ENCODE measurements around the gene TBC1D16. TPM values are rescaled to one million over a fixed set of nuclear protein-coding genes. Genes with fewer than 3 reads are reported as not detected.

The TBC1D16 gene
- total and polyA plus RNA-seq, 10 of the 15 experiments (the other 5 are each of a cell fraction or from before 2014, with no cell fraction given) = 0.01 to 0.13 (median 0.06) TPM; not detected in 3

DNA sequence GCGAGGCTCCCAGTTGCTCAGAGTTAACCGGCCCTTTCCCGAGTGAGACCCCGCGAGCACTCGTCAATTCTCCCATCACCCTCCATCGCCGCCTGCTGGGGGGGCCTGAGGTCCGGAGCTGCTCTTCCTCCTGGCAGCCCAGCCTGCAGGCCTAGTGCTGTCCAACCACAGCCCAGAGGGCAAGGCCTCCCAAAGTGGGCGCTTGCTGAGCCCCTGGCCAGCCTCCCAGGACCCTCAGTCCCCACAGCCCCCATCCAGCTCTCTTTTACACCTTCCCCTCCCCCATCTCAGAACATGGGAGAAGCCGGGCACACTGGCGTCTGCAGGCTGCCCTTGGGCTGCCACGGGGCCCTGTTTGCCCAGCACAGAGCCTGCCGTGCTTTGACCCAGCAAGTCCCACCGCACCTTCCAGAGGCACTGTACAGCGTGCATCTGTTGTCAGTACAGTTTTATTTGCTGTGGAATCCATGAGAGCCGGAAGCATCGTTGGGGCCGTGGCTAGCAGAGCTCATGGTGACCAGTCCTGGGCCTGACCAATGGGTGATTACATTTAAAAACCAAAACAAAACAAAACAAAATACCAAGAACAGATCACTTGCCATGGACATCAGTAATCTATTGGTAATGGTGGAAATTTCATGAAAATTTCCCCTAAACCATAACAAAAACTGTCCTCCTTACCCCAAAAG is 100.3 kb downstream of the TBC1D16 start:
- intact Hi-C loops (cut with micrococcal nuclease; ENCODE audit: unreplicated experiment) (no loop called here), in situ Hi-C loops (cut with MboI) (no loop called here)
- Histone ChIP-seq H3K27me3 (replicated peaks in 1 of 2; ENCODE audit: control insufficient read depth in 2 of 2, insufficient read depth in 2 of 2, low read length in 1 of 2) (peaks cover 0 to 1% of the 10 kb centered on the region in 2 experiments; a peak in 1 of 4 replicates), H2AFZ (ENCODE audit: control insufficient read depth, low read depth, low read length) (no peak overlapping the region), H3K4me1 (ENCODE audit: control insufficient read depth, insufficient read depth, low read length) (peaks cover 7% of the 10 kb centered on the region), H3K9ac (ENCODE audit: control insufficient read depth, insufficient read depth, low read length) (no peak overlapping the region), H3K27ac (ENCODE audit: control insufficient read depth, insufficient read depth) (no peak overlapping the region), H3K4me2 (ENCODE audit: control insufficient read depth, insufficient read depth) (no peak overlapping the region), H3K79me2 (ENCODE audit: control insufficient read depth, insufficient read depth, low read length) (no peaks in the 10 kb centered on the region), H3K36me3 (ENCODE audit: control insufficient read depth in 2 of 2, insufficient read depth in 2 of 2, low read length in 1 of 2) (no peaks in the 10 kb centered on the region), H3K9me3 (replicated peaks; ENCODE audit: control insufficient read depth, insufficient read depth, low read length) (no peaks in the 10 kb centered on the region; the same call in 2 of the 3 replicates), H3K4me3 (no peak overlapping the region), H4K20me1 (ENCODE audit: control insufficient read depth, insufficient read depth) (no peaks in the 10 kb centered on the region)
- ChIA-PET CTCF (interaction anchor here (0.9 to 1.0 kb wide), 2 partner anchors 12 to 98 kb away, joined by 3 read pairs; no protein-coding TSS in a partner anchor), POLR2A (no interaction called here), RAD21 (ENCODE audit: unreplicated experiment) (no interaction called here), SMC1A (ENCODE audit: uncharacterized antibody, unreplicated experiment) (no interaction called here)
- no peak for TF ChIP-seq STAT3 (IDR thresholded peaks at IDR 0.05; ENCODE audit: low read depth, low read length)
- no peak for TF ChIP-seq RAD51 (IDR thresholded peaks at IDR 0.05)
- TF ChIP-seq SUPT20H (IDR thresholded peaks at IDR 0.05; ENCODE audit: borderline replicate concordance, control insufficient read depth, low read depth, low read length) = no peak
- TF ChIP-seq, protein P1, sequence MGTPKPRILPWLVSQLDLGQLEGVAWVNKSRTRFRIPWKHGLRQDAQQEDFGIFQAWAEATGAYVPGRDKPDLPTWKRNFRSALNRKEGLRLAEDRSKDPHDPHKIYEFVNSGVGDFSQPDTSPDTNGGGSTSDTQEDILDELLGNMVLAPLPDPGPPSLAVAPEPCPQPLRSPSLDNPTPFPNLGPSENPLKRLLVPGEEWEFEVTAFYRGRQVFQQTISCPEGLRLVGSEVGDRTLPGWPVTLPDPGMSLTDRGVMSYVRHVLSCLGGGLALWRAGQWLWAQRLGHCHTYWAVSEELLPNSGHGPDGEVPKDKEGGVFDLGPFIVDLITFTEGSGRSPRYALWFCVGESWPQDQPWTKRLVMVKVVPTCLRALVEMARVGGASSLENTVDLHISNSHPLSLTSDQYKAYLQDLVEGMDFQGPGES (IDR thresholded peaks at IDR 0.05) = no peak
- no peak for TF ChIP-seq CBX5 (IDR thresholded peaks at IDR 0.05; ENCODE audit: low read depth)
- no peak for TF ChIP-seq HDAC6 (IDR thresholded peaks at IDR 0.05; ENCODE audit: unreplicated experiment)
- TF ChIP-seq, protein P2, sequence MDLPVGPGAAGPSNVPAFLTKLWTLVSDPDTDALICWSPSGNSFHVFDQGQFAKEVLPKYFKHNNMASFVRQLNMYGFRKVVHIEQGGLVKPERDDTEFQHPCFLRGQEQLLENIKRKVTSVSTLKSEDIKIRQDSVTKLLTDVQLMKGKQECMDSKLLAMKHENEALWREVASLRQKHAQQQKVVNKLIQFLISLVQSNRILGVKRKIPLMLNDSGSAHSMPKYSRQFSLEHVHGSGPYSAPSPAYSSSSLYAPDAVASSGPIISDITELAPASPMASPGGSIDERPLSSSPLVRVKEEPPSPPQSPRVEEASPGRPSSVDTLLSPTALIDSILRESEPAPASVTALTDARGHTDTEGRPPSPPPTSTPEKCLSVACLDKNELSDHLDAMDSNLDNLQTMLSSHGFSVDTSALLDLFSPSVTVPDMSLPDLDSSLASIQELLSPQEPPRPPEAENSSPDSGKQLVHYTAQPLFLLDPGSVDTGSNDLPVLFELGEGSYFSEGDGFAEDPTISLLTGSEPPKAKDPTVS (IDR thresholded peaks at IDR 0.05; ENCODE audit: low read depth, low read length) = no peak
- TF ChIP-seq NFYA (IDR thresholded peaks at IDR 0.05; ENCODE audit: borderline replicate concordance, low read depth, low read length) = no peak
- TF ChIP-seq, protein P3, sequence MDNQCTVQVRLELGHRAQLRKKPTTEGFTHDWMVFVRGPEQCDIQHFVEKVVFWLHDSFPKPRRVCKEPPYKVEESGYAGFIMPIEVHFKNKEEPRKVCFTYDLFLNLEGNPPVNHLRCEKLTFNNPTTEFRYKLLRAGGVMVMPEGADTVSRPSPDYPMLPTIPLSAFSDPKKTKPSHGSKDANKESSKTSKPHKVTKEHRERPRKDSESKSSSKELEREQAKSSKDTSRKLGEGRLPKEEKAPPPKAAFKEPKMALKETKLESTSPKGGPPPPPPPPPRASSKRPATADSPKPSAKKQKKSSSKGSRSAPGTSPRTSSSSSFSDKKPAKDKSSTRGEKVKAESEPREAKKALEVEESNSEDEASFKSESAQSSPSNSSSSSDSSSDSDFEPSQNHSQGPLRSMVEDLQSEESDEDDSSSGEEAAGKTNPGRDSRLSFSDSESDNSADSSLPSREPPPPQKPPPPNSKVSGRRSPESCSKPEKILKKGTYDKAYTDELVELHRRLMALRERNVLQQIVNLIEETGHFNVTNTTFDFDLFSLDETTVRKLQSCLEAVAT (IDR thresholded peaks at IDR 0.05) = no peak
- no peak for TF ChIP-seq SP1 (IDR thresholded peaks at IDR 0.05; ENCODE audit: low read depth, low read length)
- no peak for TF ChIP-seq PAX5 (IDR thresholded peaks at IDR 0.05; ENCODE audit: borderline replicate concordance, low read depth, low read length)
- TF ChIP-seq IRF4 (IDR thresholded peaks at IDR 0.05; ENCODE audit: low read depth, low read length) = no peak
- no peak for TF ChIP-seq TCF7 (IDR thresholded peaks at IDR 0.05; ENCODE audit: borderline replicate concordance)
- TF ChIP-seq RUNX3 (IDR thresholded peaks at IDR 0.05; ENCODE audit: low read length) = no peak
- ATAC-seq (no peak), DNase-seq (ENCODE audit: low read depth, low spot score) (no peak), FAIRE-seq (no peak)
- BruUV-seq (replicated peaks) = no TSS peak
- 80% methylated on average over 18 of the region's 19 CpGs for WGBS (ENCODE audit: insufficient coverage, insufficient replicate concordance, low lambda C conversion rate, missing lambda C conversion rate)

Measured in GM12878 (cell line).